ENCODE results near the gene FAM240B.

- TF ChIP-seq CTCF (IDR thresholded peaks at IDR 0.05; ENCODE audit: poor library complexity) (no peak), EZH2phosphoT487 (IDR thresholded peaks at IDR 0.05; ENCODE audit: low read depth, severe bottlenecking, unreplicated experiment) (no peak)
These were observed 42.1 kb upstream of the FAM240B start for GRCh38 chr9:38761999-38762398.

Measured in hepatocyte (in vitro differentiated cells).